Ascending aorta (tissue), 2 donors: ENCODE measurements around the gene UIMC1. TPM values are rescaled to one million over a fixed set of nuclear protein-coding genes. Genes with fewer than 3 reads are reported as not detected.

ENCODE experiments used
- DNase-seq, 2 donors: peaks; one replicate each; pipeline ENCODE4 v3.0.0-alpha.2; 2019; ENCODE audit warnings: low spot score in 2 of 2
- H3K27ac ChIP-seq, 2 donors: fragments of 200-600 bp; sonication (generic); one replicate each; pipeline ENCODE4 v1.5.1; 2016 to 2017; ENCODE audit warnings: mild to moderate bottlenecking in 1 of 2
- H3K27me3 ChIP-seq: fragments of 200-600 bp; sonication (generic); one replicate; pipeline ENCODE4 v1.5.1; 2017
- H3K36me3 ChIP-seq, 2 donors: fragments of 200-600 bp; sonication (generic); one replicate each; pipeline ENCODE4 v1.5.1; 2016
- H3K4me1 ChIP-seq, 2 donors: fragments of 200-600 bp; sonication (generic); one replicate each; pipeline ENCODE4 v1.5.1; 2016 to 2017; ENCODE audit warnings: mild to moderate bottlenecking in 1 of 2
- H3K4me3 ChIP-seq, 2 donors: fragments of 200-600 bp; sonication (generic); one replicate each; pipeline ENCODE4 v1.5.1; 2016 to 2017; ENCODE audit warnings: mild to moderate bottlenecking in 1 of 2
- H3K9me3 ChIP-seq, 2 donors: fragments of 200-600 bp; sonication (generic); one replicate each; pipeline ENCODE4 v1.5.1; 2016
- CTCF ChIP-seq, 3 experiments: fragments of 200-600 bp in 2 of 3; fragments of 450-650 bp in 1 of 3; sonication (generic) in 2 of 3; IDR thresholded peaks; one replicate each; pipeline ENCODE4 v1.5.1; 2016 to 2019; ENCODE audit warnings: antibody characterized with exemption in 3 of 3, mild to moderate bottlenecking in 1 of 3, moderate library complexity in 1 of 3
- intact Hi-C: fragments of 100-400 bp; cut with DNase I; formaldehyde crosslinking; loops from one replicate; pipeline ENCODE4 v1.15.1; 2023
- total RNA-seq: library from RNA; depleted of rRNA; stranded (reverse); fragments of >200 nt; gene quantifications from one replicate; pipeline ENCODE4 v1.1.0, GENCODE V29; 2016

The UIMC1 gene
- total RNA-seq, 1 donor from 2014 or later, result 32.5 TPM

DNA sequence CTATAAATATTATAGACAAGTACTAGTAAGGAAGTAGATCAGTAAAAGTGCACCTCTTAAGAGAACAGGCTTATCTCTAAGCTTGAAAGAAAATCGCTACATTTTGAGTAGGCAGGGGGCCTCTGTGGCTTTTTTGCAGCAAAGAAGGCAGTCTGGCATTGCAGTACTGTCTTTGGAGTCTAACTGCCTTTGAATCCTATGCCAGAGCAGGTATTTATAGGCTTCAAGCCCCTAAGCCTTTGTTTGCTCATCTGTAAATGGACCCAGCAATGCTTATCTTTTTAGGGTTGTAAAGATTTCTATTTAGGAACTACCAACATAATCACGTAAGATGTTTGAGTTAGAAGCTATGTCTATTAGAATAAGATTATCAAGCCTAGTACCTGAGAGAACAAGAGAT, 83.8 kb downstream of the UIMC1 start:
- no peak for TF ChIP-seq CTCF (IDR thresholded peaks at IDR 0.05)
- Histone ChIP-seq H3K9me3 (no peaks in the 10 kb centered on the region), H3K27ac (no peak overlapping the region), H3K4me1 (no peaks in the 10 kb centered on the region), H3K27me3 (no peaks in the 10 kb centered on the region), H3K36me3 (peaks cover 0 to under 1% of the 10 kb centered on the region in 2 donors), H3K4me3 (no peak overlapping the region)
- no peak for DNase-seq
- intact Hi-C loops, result no loop called here

DNA sequence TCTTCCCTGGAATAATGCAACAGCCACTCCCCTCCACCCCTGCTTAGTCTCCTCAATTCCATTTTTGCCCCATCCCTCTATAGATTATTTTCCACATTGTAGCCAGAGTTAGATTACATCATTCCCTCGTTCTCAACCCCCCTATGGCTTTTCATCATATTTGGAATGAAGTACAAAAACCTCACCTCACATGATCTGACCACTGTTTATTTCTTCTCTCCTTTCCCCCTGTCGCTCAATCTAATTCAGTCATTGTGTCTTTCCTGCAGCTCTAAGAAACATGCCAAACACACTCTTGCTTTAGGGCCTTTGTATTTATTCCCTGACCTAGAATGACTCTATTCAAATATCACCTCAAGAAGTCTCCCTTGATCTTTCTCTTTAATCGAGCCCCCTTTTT, 84.9 kb downstream of the UIMC1 start:
- Histone ChIP-seq H3K9me3 (no peaks in the 10 kb centered on the region), H3K27me3 (no peaks in the 10 kb centered on the region), H3K36me3 (no peaks in the 10 kb centered on the region), H3K27ac (no peak overlapping the region), H3K4me1 (no peaks in the 10 kb centered on the region), H3K4me3 (no peak overlapping the region)
- intact Hi-C loops, result no loop called here
- no peak for TF ChIP-seq CTCF (IDR thresholded peaks at IDR 0.05)
- DNase-seq, result no peak

GRCh38 chr5:176918613-176919012, 88.0 kb downstream of the UIMC1 start:
- DNase-seq, result no peak
- TF ChIP-seq CTCF (IDR thresholded peaks at IDR 0.05), result no peak
- Histone ChIP-seq H3K9me3 (no peaks in the 10 kb centered on the region), H3K27ac (no peak overlapping the region), H3K27me3 (no peaks in the 10 kb centered on the region), H3K4me1 (no peaks in the 10 kb centered on the region), H3K36me3 (no peaks in the 10 kb centered on the region), H3K4me3 (no peak overlapping the region)
- intact Hi-C loops, result no loop called here

- Histone ChIP-seq H3K4me1 (no peaks in the 10 kb centered on the region), H3K4me3 (no peak overlapping the region), H3K9me3 (no peaks in the 10 kb centered on the region), H3K36me3 (peaks cover 0 to under 1% of the 10 kb centered on the region in 2 donors), H3K27me3 (no peaks in the 10 kb centered on the region), H3K27ac (no peak overlapping the region)
- TF ChIP-seq CTCF (IDR thresholded peaks at IDR 0.05), result no peak
- intact Hi-C loops, result no loop called here
- no peak for DNase-seq
Observed at GRCh38 chr5:176916337-176916736, 90.2 kb downstream of the UIMC1 start.

DNA sequence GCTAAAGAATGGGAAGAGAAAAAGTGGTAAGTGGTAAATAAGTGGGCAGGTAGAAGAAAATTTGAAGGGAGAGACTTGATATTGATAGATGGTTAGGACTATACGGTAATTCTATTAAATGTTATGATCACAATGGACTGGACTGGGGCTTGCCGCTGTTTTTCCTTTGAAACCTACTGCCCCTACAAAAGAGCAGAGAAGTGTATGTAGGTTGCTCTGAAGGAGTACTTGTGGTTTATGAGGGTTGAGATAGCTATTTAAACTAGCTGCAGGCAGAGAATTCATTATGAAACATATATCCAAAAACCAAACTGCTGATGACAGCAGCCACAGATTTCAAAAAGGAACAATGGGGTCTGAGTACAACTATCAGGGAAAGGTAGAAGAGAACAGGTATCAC, 90.7 kb downstream of the UIMC1 start:
- TF ChIP-seq CTCF (IDR thresholded peaks at IDR 0.05), result no peak
- Histone ChIP-seq H3K27me3 (no peaks in the 10 kb centered on the region), H3K4me3 (no peak overlapping the region), H3K4me1 (no peaks in the 10 kb centered on the region), H3K36me3 (peaks cover 0 to 3% of the 10 kb centered on the region in 2 donors), H3K9me3 (no peaks in the 10 kb centered on the region), H3K27ac (no peak overlapping the region)
- no peak for DNase-seq
- intact Hi-C loops, result no loop called here

GRCh38 chr5:176912115-176912514, 94.5 kb downstream of the UIMC1 start:
- H3K27me3 ChIP-seq, result no peaks in the 10 kb centered on the region
- intact Hi-C loops, result no loop called here
- no peak for TF ChIP-seq CTCF (IDR thresholded peaks at IDR 0.05)
- H3K4me3 ChIP-seq, result no peak overlapping the region
- no peak overlapping the region for H3K27ac ChIP-seq
- no peaks in the 10 kb centered on the region for H3K9me3 ChIP-seq
- no peaks in the 10 kb centered on the region for H3K4me1 ChIP-seq
- no peak for DNase-seq
- H3K36me3 ChIP-seq, result peaks cover 12 to 33% of the 10 kb centered on the region in 2 donors
